NCI-H1105 (cell line): ENCODE data around the gene OCIAD1.
A peak's percentile ranks its signal among the peaks of the same experiment; 100 is the strongest.
"Not testable (repeated sequence)": the region's sequence is repeated elsewhere in the genome, so short reads cannot be mapped to it uniquely, and the experiment has no call there.

Experiments
- DNase-seq: peaks from one replicate; lab custom pipeline; 2025; lab: John Stamatoyannopoulos, UW

OCIAD1 gene, protein sequence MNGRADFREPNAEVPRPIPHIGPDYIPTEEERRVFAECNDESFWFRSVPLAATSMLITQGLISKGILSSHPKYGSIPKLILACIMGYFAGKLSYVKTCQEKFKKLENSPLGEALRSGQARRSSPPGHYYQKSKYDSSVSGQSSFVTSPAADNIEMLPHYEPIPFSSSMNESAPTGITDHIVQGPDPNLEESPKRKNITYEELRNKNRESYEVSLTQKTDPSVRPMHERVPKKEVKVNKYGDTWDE

DNA sequence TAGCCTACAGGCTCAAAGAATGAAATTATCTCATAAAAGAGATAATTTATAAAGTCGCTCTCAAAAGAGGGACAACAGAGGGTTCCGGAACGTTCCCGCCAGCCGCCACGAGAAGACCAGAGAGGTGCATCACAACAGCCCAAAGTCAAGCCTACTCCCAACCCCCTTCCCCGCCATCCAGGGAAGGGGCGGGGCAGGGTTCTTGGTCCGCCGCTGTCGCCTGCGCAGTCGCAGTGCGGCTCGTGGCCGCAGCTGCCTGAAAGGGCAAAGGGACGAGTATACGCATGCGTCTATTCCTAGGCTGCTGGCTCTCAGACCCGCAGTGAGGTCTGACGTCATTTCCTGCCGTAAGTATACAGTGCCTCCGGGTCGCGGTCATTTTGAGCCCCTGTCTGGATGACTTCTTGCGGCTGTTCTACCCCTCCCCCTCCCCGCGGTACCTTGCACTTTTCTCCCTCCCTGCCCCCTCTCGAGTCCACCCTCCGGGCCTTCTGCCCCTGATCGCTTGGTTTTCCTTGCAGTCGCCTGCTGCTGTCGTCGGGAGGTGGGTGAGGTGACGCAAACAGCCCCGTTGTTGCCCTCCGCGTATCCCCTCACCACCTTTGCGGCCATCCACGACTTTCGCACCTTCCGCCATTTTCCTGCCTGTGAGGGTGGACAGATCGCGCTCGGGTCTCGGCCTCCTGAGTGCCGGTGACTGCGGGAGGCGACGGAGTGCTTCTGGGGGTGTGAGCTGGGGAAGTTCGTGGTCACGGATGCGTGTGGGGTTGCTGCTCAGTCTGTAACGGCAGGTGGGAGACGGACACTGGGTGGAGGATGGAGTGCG lies at the start of gene OCIAD1:
Gene OCIAD1, plus strand, starts transcription at position 383 of the 826 bp plus-strand sequence. CDS start 1,537 bp downstream, outside the sequence.
- DNase-seq, result peak; percentile 82

DNA sequence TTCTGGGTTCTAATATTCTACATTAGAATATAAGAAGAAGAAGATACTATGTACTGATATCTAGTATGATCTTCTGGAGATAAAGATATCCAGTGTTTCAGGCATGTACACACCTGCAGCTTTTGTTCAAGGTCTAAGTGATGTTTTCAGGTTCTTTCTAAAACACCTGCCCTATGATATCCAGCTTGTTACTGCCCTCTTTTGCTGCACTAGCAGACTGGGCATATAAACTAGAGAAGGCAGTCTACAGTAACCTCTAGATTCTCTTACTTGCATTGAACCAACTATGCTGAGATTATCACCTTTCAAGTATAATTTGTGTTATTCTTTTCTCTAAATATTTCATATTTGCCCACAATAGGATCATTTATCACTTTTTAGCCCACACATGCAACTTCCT lies 48.9 kb upstream of the OCIAD1 start:
- DNase-seq, result no peak

DNA sequence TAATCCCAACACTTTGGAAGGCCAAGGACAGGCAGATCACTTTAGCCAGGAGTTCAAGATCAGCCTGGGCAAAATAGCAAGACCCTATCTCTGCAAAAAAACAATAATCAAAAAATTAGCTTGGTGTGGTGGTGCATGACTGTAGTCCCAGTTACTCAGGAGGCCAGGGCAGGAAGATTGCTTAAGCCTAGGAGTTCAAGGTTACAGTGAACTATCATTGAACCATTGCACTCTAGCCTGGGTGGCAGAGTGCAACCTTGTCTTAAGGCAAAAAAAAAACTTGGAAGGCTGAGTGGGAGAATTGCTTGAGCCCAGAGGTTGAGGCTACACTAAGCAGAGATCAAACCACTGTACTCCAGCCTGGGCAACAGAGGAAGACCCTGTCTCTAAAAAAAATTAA lies 45.6 kb upstream of the OCIAD1 start:
- no peak for DNase-seq

DNA sequence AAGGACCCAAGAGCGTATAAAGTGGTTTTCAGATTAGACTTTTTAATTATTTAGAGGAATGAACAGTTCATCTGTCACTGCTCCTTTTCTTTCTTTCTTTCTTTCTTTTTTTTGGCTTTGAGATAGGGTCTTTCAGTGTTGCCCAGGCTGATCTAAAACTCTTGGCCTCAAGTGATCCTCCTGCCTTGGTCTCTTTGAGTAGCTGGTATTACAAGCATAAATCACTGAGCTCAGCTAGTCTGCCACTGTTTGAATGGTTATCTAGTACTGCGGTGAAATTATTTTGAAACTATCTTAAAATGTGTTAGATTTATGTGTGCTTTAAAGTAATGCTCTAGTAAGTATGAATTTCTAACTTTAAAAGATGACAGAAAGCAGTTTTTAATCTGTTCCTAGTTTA lies 44.3 kb upstream of the OCIAD1 start:
- no peak for DNase-seq

DNA sequence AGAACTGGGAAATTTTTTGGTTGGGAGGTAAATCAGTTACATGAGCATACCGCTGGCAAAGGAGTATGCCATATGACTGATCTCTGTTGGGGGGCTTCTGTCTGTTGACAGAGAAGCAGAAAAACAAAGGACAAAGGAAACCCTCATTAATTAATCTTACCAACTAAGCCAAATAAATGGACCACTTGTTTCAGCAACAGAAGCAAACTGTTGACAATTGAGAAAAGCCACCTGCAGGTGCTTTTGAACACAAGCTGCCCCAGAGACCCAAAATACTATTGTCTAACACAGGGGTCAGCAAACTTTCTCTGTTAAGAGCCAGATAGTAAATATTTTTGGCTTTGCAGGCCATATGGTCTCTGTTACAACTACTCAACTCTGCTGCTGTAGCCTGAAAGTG lies 43.8 kb upstream of the OCIAD1 start:
- no peak for DNase-seq

DNA sequence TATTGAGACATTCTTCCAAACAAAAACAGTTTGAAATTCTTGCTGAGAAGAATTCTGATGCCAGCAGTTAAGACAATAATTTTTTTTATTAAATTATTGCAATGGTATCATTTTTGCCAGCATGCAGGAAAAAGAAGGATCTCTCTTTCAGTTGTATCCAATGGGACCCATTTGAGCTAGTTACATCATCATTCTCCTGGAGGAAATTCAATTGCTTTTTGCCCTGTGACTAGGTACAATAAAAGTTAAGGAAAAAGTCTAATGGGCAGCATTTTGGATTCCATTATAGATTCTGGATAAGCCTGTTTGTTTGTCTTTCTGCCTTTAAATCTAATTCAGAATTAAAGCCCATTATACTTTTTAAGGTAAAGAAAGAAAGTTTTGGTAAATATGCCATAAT lies 40.3 kb upstream of the OCIAD1 start:
- no peak for DNase-seq

DNA sequence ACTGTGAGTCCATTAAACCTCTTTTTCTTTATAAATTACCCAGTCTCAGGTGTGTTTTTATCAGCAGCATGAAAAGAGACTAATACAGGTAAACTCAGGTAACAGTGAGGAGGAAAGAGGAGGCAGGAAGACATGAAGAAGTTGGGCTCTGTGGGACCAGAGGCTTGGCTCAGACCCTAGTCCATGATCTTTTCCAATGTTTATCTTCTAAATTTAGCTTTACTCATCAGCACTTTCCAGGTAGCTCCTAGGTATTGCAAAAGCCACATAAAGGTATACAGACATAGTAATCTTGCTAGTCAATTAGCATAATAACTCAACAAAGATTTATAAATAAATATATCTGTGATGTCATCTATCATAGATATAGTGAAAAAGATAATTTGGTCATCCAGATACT lies 39.6 kb upstream of the OCIAD1 start:
- DNase-seq, result no peak

DNA sequence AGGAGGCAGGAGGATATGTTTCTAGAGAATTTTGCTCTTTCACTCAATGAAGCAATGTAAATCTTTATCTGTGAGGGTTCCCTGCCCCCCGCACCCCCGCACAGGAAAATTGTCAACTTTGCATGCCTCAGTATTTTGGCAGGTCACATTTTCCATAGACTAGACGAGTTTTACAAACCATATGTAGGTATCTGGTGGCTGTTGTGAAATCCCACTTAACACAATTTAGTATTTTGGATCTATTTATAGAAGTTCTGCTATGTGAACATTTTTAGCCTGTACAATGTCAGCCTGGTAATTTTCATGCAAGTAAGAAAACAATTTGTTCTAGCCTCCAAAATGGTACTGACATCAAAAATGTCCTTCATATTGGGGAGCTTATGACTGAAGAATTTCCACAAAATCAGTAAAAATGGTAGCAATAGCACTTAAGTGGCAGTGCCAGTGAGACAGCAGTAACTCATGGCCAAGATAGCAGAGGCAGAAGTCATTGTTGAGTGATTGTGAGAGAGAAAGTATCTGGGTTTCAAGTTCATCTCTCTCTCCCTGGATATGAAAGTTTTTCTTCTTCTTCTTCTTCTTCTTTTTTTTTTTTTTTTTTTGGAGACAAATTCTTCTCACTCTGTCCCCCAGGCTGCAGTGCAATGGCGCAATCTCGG lies 38.4 kb upstream of the OCIAD1 start:
- no peak for DNase-seq

DNA sequence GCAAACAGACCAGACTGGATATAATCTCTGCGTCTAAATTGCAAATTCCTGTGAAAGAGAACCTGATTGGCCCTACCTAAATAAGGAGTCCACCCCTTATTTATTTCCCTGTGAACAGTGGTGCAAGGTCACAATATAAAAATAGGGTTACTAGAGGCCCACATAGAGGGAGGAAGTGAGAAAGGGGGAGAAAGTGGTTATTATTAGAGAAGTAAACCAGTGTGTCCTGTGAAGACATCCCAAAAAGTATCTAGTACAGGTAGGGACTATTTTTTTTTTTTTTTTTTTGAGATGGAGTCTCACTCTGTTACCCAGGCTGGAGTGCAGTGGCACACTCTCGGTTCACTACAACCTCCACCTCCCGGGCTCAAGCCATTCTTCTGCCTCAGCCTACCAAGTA lies 35.8 kb upstream of the OCIAD1 start:
- no peak for DNase-seq

DNA sequence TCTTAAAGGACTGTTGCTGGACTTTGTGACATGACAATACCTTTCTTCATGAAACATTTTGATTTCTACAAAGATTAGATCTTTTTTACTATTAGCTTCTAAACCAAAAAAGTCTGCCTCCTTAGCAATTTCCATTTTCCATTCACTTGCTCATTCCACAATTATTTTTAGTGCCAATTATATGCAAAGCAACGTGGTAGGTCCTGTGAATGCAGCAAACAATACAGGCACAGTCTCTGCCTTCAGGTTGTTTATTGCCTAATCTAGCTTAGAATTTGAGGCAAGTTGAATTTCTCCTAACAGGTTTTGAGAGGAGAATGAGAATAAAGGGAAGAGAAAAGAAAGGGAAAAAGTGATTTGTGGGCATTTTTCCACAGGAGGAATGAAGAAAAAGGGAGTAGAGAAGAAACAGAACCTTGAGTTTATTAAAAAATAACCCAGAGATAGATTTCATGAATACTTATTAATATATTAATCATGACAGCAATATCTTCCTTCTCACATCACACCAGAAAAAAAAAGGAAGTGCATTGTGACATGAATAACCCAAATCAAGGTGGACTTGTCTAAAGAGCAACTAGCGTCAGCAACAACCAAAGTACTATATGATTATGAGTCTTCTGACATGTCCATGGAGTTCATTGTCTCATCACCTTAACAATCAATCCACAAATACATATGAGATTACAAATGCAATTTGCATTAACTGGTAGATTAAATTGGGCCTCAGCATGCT lies 34.5 kb upstream of the OCIAD1 start:
- DNase-seq, result no peak

DNA sequence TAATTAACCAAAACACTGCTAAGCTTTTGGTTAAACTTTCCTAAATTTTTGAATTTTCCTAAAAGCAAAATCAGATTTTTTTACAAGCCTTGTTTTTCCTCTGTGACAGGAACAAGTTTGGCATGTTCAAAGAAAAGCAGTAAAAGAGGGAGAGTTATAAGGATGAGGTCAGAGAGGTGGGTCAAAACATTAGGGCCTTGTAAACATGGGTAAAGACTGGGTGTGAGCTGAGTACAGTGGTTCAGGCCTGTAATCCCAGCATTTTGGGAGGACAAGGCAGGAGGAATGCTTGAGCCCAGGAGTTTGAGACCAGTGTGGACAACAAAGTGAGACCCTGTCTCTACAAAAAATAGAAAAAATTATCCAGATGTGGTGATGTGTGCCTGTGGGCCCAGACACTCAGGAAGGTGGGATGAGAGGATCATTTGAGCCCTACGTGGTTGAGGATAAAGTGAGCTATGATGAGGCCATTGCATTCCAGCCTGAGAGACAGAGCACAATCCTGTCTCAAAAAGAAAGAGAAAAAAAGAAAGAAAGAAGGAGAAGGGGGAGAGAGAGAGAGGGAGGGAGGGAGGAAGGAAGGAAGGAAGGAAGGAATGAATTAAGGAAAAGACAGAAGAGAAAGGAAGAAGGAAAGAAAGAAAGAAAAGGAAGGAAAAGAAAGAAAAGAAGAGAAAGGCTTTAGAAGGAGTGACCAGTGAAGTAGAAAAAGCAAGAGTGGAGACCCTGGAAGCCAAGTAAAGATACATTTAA lies 33.8 kb upstream of the OCIAD1 start:
- DNase-seq, result no peak

DNA sequence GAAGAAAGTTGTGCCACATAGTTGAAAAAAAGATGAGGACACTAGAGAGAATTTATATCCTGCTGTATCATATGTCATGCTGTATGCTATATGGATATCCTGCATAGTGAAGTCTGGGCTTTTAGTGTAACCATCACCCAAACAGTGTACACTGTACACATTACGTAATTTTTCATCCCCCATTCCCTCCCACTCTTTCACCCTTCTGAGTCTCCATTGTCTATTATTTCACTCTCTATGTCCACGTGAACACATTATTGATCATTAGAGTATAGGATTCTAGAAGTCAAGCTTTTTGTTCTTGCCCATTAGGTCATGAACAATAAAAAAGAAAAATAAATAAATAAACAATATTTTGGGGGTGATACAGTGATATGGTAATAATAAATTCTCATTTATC lies 32.8 kb upstream of the OCIAD1 start:
- DNase-seq, result no peak

DNA sequence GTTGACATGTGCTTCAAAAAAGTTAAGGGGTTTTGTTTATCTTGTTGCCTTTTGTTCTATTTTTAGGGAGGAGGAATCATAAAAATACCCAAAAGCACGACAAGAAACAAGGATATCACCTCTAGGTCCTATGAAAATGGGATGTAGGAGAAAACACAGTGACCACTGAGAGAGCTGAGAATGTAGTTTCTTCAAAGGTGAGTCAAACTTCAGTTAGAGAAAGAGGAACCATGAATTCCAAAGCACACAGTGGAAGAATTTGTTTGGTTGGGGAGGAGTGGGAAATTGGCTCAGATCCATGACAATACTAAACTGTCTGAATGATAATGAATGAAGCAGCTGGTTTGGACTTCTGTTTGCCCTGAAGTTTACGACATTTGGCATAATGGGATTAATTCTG lies 31.7 kb upstream of the OCIAD1 start:
- no peak for DNase-seq

DNA sequence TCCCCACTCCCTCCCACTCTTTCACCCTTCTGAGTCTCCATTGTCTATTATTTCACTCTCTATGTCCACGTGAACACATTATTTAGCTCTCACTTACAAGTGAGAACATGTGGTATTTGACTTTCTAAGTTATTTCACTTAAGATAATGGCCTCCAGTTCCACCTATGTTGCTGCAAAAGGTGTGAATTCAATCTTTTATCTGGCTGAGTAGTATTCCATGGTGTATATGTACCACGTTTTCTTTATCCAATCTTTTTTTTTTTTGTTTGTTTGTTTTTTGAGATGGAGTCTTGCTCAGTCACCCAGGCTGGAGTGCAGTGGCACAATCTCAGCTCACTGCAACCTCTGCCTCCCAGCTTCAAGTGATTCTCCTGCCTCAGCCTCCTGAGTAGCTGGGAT lies 30.7 kb upstream of the OCIAD1 start:
- not testable (repeated sequence) for DNase-seq

DNA sequence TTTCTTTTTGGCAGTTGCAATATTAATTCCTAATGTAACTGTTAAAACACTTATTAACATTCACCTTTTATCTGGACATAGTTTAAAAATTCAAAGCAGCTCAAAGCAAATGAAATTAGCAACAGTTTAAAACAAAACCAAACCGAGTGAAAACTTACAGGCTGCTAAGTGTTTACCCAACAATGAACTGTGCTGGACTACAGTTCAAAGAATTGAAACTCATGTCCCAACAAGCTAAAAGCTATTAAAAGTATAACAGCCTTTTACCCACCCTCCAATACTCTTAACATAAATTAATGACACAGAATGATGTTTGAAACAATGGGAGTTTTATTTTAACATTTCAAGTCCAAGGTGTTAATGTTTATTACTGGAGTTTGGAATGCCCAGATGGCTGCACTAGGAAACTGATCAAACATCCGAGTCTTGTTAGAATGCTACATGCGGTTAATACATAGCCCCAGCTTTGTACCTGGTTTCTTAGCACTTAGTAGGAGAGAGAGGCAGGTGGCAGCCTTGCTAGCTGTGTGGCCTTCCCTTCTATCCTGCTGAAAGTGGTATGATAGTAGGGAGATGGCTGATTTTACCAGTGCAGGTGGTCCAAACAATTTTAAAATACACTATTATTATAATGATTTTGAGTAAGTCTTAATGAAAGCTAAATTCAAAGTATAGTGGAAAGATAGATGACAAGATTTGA lies 29.7 kb upstream of the OCIAD1 start:
- no peak for DNase-seq

DNA sequence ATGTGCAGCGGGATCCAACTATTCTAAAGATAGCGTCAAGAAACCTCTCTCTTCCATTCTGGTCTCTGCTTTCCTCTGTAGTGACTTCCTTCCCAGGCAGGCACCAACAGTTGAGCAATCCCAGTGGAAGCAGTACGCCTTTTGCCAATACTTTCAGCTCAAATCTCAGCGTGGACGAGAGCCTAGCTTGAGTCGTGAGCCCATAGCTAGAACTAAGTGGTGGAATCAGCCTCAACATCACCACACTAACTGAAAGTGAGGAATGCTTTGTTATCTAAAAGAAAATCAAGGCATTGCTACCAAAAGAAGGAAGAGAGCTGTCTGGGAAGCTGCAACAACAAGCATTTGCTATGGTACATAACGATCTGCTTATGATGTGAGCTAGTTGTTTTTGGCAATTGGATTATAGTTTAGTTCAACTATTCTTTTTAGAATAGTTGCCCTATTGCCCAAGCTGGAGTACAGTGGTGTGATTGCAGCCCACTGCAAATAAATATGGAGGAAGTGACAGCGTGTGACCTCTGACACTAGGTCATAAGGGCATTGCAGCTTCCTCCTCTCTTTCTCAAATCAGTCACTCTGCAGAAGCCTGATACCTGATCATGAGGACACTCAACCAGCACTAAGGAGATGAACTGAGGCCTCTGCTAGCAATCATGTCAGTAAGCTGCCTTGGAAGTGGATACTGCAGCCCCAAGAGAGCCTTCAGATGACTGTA lies 26.1 kb upstream of the OCIAD1 start:
- no peak for DNase-seq

DNA sequence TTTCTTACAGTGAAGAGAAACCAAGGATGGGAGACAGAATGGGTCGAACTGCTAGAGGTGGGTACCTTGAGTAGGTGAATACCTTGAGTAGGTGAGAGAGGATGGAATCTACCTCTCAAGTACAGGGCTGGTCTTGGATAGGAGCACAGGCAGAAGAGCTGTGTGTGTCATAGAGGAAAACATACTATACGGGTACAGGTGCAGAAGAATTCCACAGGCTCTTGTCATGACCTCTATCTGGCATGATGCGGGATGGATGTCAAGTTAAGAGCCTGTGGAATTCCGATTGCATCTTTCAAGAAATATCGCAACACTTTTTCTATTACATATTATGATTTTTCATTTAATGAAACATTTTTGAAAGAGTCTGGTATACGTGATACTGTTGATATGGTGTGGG lies 18.0 kb upstream of the OCIAD1 start:
- no peak for DNase-seq

DNA sequence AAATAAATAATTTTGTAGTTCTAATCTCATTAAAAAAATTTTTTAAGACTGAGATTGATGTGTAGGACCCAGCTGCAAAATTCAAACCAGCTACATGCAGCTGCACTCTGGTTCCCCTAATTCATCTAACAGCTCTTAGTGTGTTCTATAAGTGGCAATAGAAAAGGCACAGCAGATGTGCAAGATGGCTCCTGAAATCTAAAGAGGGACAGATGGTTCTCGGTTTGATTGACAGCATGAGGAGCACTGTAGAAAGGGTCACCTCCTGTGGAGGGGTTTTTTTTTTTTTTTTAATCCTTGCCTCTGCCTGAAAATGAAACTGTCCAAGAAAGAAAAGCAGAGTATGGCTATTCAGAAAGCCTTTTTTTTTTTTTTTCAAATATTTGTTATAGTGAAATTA lies 16.9 kb upstream of the OCIAD1 start:
- peak; percentile 8 for DNase-seq

DNA sequence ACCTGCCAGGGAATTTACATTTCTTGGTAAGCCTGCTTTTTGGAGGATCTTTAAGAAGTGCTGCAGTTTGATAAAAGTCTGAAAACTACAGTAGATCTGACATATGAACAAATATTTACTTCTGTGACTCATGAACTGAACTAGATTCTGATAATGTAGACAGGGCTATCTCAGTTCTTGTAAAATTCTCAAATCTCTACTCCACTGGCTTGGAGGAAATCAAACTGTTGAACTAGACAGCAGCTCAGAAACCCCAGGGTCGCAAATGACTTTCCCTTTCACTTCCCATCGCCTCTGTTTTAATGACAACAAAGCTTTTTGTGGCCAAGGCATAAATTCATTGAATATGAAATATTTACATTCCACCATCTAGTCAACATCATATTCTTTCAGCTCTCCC lies 15.4 kb upstream of the OCIAD1 start:
- no peak for DNase-seq

DNA sequence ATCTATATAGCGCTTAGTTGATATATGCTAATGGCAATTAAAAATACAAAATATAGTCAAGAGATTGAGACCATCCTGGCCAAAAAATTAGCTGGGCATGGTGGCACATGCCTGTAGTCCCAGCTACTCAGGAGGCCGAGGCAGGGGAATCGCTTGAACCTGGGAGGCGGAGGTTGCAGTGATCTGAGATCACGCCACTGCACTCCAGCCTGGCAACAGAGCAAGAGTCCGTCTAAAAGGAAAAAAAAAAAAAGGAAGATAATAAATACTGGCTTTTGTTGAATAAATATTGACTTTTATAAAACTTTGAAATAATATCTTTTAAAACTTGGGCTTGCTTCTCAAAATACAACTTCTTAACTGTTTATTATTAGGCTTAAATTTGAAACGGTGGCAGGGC lies 14.6 kb upstream of the OCIAD1 start:
- not testable (repeated sequence) for DNase-seq
